K562 (cell line): ENCODE results near the gene DGKZ. TPM values are rescaled to one million over a fixed set of nuclear protein-coding genes. Genes with fewer than 3 reads are reported as not detected.
A peak's percentile ranks its signal among the peaks of the same experiment; 100 is the strongest.

ENCODE experiments used
- FOSL1 ChIP-seq: fragments of 200-800 bp; sonication (Bioruptor generic); conservative IDR thresholded peaks from 2 replicates; pipeline ENCODE4 v1.6.1; 2016; ENCODE audit warnings: missing genetic modification characterization, missing compliant biosample characterization
- FOXP1 ChIP-seq: sonication (generic); formaldehyde crosslinking; IDR thresholded peaks from 2 replicates; pipeline ENCODE4 v1.8.0; 2022; ENCODE audit warnings: mild to moderate bottlenecking, missing genetic modification reagents
- FOXP4 ChIP-seq: sonication (generic); formaldehyde crosslinking; IDR thresholded peaks from 2 replicates; pipeline ENCODE4 v1.8.0; 2022; ENCODE audit warnings: mild to moderate bottlenecking, missing genetic modification reagents, borderline replicate concordance
- MCM5 ChIP-seq: fragments of 450-650 bp; IDR thresholded peaks from 2 replicates; pipeline ENCODE4 v1.6.1; 2016; ENCODE audit warnings: low read depth
- PHB ChIP-seq: fragments of 250-450 bp; sonication (Bioruptor Pico); IDR thresholded peaks from 2 replicates; pipeline ENCODE4 v1.5.0; 2021
- RNF219 ChIP-seq: fragments of 250-450 bp; sonication (Bioruptor Pico); IDR thresholded peaks from 2 replicates; pipeline ENCODE4 v1.5.0; 2022; ENCODE audit warnings: mild to moderate bottlenecking
- ZNF77 ChIP-seq: fragments of 250-450 bp; sonication (Bioruptor Pico); IDR thresholded peaks from 2 replicates; pipeline ENCODE4 v1.5.0; 2020
- polyA plus RNA-seq, 8 experiments: library from polyadenylated mRNA; depleted of rRNA in 4 of 8; stranded (reverse) in 5 of 8; unstranded in 3 of 8; fragments of >200 nt; fragmentation: Nextera tagmentation in 2 of 8; fragmentation: Illumina TruSeq in 1 of 8; extraction: Ambion mirVana in 2 of 8; extraction: Trizol in 1 of 8; gene quantifications; 2 replicates each; pipeline versions ENCODE4 v1.2.1 to v1.2.3, GENCODE V29; 2011 to 2014; ENCODE audit warnings: inconsistent platforms in 1 of 8, missing spikeins in 1 of 8
- total RNA-seq, 7 experiments: library from RNA; depleted of rRNA in 6 of 7; stranded (reverse); fragments of >200 nt in 6 of 7; fragmentation: Illumina TruSeq in 2 of 7; extraction: Trizol in 2 of 7; gene quantifications; 2 replicates each; pipeline versions ENCODE4 v1.2.1 to v1.2.3, GENCODE V29; 2011 to 2021; ENCODE audit warnings: low replicate concordance in 1 of 7
- TF ChIP-seq, protein P1 (sequence below), 2 experiments: fragments of 450-650 bp in 1 of 2; sonication (generic) in 1 of 2; formaldehyde crosslinking in 1 of 2; IDR thresholded peaks in 1 of 2; conservative IDR thresholded peaks in 1 of 2; 2 replicates each; pipeline versions ENCODE4 v1.6.1 to v1.8.1; 2016 to 2023; ENCODE audit warnings: mild to moderate bottlenecking in 2 of 2, moderate library complexity in 2 of 2, inconsistent platforms in 1 of 2, missing genetic modification reagents in 1 of 2
- TF ChIP-seq, protein P2 (sequence below): IDR thresholded peaks from 2 replicates; pipeline ENCODE4 v1.6.1; 2012; ENCODE audit warnings: low read depth, low read length, improper control_type of control experiment, borderline replicate concordance

Gene DGKZ
- total and polyA plus RNA-seq, 9 of the 15 experiments (the other 6 are each of a cell fraction or from before 2014, with no cell fraction given), result 0.51 to 100 (median 44.2) TPM

- TF ChIP-seq MCM5, result no peak
- TF ChIP-seq FOSL1, result peak; percentile 30; the same call in 1 of the 2 replicates
- no peak for TF ChIP-seq ZNF77 (CRISPR knock-in tag)
- no peak for TF ChIP-seq PHB (CRISPR knock-in tag)
- TF ChIP-seq, protein P1, sequence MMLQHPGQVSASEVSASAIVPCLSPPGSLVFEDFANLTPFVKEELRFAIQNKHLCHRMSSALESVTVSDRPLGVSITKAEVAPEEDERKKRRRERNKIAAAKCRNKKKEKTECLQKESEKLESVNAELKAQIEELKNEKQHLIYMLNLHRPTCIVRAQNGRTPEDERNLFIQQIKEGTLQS (IDR thresholded peaks at IDR 0.05), result peak; percentile 24; the same call in 1 of the 2 replicates
- TF ChIP-seq, protein P1 (CRISPR knock-in tag; conservative IDR thresholded peaks at IDR 0.05), result no peak
- TF ChIP-seq FOXP1 (CRISPR knock-in tag), result 0 out of 2 replicates have a peak, but pooled peaks have one; percentile 39
- TF ChIP-seq RNF219 (CRISPR knock-in tag), result no peak
- TF ChIP-seq, protein P2, sequence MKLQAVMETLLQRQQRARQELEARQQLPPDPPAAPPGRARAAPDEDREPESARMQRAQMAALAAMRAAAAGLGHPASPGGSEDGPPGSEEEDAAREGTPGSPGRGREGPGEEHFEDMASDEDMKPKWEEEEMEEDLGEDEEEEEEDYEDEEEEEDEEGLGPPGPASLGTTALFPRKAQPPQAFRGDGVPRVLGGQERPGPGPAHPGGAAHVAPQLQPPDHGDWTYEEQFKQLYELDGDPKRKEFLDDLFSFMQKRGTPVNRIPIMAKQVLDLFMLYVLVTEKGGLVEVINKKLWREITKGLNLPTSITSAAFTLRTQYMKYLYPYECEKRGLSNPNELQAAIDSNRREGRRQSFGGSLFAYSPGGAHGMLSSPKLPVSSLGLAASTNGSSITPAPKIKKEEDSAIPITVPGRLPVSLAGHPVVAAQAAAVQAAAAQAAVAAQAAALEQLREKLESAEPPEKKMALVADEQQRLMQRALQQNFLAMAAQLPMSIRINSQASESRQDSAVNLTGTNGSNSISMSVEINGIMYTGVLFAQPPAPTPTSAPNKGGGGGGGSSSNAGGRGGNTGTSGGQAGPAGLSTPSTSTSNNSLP, result no peak
- no peak for TF ChIP-seq FOXP4 (CRISPR knock-in tag)
Observed at GRCh38 chr11:46356924-46357482, 9.7 kb downstream of the DGKZ start (continued).
